Endometrial microvascular endothelial cells (primary cell): Measurements from ENCODE around the gene DCHS2. TPM values are rescaled to one million over a fixed set of nuclear protein-coding genes. Genes with fewer than 3 reads are reported as not detected.

Experiments used
- in situ Hi-C: cut with HindIII; loops from 2 replicates; pipeline ENCODE4 v1.10.0; 2017; ENCODE audit warnings: low sequenced_read_pairs, low pct_unique_long_range_greater_than_20kb; ENCODE audit errors: inconsistent ontology term
- total RNA-seq: library from RNA; depleted of rRNA; stranded (reverse); fragments of >200 nt; gene quantifications from one replicate; pipeline ENCODE4 v1.2.3, GENCODE V29; 2015; ENCODE audit errors: inconsistent ontology term

DCHS2 gene
- total RNA-seq, 1 donor from 2014 or later: not detected

DNA sequence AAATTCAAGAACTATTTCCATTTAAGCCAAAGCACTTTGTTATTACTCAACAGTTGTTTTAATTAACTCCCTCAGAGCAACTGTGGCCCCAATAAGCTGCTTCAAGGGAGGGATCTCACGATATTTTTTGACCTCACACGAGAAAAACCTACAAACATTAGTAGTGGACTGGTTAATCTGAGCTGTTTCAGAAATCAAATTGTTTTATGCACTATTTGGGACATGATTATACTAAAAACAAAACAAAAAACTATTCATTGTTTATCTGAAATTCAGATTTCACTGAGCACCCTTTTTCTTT, 74.3 kb downstream of the DCHS2 start:
- in situ Hi-C loops: no loop called here

DNA sequence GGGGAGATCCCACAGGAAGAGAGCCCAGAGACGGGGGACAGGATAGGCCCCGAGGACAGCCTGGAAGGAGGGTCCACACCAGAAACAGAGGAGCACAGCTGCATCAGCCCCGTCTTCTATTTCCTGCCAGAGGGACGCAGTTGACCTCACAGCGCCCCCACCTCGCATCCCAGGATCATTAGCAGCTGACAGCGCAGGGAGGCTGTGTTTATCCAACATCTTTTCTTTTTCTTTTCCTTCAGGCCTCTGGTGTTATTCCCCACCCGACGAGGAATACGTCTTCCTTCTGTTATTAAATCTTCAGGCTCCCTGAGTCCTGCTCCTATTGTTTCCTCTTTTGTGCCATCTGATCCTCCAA, 75.4 kb downstream of the DCHS2 start:
- in situ Hi-C loops: no loop called here

- in situ Hi-C loops: no loop called here
These were observed 76.3 kb downstream of the DCHS2 start for GRCh38 chr4:154415313-154415712.

- in situ Hi-C loops: no loop called here
These were observed 76.8 kb downstream of the DCHS2 start for GRCh38 chr4:154414796-154415195.

DNA sequence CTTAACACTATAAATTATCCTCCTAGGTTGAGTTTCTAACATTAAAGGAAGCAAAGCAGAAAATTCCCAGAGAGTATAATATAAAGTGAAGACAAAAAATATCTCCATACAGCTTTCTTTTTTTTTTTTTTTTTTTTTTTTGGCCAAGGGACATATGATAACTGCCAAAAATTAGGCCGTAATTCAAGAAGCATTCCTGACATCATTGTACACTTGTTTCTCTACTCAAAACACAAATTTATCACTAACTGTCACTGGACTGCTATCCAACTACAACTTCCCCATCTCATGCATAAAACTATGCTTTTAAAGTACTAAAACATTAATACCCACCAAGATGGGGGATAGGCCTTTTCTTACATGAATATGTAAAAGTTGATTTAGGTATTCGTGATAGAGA, 77.2 kb downstream of the DCHS2 start:
- in situ Hi-C loops: no loop called here

- in situ Hi-C loops: no loop called here
These were observed 84.2 kb downstream of the DCHS2 start for GRCh38 chr4:154407443-154407842.

GRCh38 chr4:154406018-154406795, 85.4 kb downstream of the DCHS2 start:
- in situ Hi-C loops: no loop called here

- in situ Hi-C loops: no loop called here
These were observed 92.2 kb downstream of the DCHS2 start for GRCh38 chr4:154399259-154399974.

DNA sequence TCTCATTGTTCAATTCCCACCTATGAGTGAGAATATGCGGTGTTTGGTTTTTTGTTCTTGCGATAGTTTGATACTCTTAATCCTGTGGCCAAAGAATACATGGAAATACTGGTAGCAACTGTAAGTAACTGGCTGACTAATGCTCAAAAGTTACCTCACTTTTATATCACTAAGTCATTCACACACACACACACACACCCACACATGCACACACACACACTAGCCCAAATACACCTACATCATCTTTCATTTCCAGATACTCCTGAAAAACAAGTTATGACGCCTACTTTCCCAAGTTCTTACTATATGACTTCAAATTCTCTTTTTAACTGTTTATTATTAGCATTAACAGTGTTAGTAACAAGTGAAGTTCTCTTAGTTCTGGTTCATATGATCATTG, 101.3 kb downstream of the DCHS2 start:
- in situ Hi-C loops: no loop called here

- in situ Hi-C loops: no loop called here
These were observed 102.5 kb downstream of the DCHS2 start for GRCh38 chr4:154389148-154389547.

DNA sequence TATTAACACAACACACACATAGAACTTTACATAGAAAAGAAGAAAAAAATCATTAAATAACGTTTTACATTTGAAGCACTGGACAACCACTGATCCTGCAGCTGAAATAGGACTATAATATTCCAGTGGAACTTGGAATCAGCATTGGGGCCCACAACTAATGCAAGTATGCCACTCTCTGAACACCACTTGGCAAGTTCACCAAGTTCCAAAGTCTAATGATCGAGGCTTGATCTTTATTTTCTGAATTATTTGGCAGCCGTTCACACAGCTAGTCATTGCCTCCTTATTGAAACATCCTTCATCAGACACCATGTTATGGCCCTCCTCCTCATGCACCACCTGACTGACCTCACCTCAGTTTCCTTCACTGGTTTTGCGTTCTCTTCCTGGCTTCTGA, 107.6 kb downstream of the DCHS2 start:
- in situ Hi-C loops: no loop called here

- in situ Hi-C loops: no loop called here
These were observed 115.1 kb downstream of the DCHS2 start for GRCh38 chr4:154376486-154376885.

DNA sequence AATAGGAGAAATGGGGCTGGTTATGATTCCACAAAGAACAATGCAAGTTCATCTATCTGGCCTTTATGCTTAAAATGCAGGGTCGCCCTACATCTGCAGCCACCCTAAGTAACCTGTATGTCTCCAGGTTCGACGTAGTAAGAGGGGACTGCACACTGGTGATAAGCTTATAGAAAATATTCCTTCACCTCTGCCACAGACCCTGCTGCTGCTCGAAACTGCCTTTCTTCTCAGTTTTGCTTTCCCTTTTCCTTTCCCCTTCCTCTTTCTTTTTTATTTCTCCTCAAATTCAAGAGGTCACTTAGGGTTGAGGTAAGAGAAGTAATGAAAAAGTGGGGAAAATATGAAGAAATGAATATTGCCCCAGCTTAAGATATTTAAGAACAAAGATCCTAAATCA, 123.5 kb downstream of the DCHS2 start:
- in situ Hi-C loops: no loop called here

- in situ Hi-C loops: no loop called here
These were observed 123.9 kb downstream of the DCHS2 start for GRCh38 chr4:154367659-154368058.

- in situ Hi-C loops: no loop called here
These were observed 124.6 kb downstream of the DCHS2 start for GRCh38 chr4:154366956-154367355.

DNA sequence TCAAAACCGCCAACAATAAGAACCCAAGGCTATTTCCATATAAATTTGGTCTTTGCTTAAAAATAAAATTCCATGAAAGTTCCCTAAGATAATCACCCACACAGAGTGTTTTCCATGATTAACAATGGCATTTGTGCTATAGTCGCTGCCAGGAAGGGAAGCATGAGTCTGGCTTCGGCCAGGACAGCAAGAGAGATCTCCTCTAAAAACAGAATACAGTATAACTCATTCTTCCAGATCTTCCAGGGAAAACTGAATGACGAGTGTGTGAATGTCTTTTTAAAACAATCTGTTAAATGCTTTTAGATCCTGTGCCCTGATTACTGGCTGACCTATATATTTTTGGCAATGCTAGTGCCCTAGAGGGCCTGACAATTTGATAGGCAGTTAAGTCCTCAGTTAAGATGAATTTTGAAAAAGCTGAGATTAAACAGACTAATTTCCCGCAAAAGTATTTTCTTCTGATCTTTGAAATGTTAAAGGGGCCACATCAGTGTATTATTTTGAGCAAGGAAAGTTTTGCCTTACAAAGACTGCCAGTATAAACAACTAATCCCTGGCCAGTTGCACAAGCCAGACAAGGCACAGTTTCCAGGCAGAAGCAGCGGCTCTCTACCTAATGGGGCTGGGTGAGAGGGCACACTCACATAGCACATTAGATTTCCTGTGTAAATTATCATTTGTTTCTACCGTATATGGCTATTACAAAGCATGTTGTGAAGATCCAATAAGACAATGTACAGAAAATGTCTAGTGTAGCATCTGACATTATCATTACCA, 127.3 kb downstream of the DCHS2 start:
- in situ Hi-C loops: no loop called here

DNA sequence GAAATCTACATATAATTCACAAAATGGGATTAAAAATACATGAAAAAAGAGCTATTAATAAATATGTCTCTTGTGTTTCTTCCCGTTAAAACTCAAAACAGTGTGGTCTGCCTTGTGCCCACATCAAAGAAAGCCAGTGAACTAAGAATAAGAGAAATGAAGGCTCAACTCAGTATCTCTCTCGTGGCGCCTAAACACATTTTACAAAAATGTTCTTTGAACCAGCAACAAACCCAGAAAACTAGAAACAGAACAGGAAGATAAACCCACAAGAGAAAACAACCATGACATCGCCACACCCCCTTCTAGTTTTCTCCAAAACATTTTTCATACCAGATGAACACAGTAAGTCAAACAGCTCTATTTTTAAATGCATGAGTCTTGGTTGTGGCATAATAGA, 130.1 kb downstream of the DCHS2 start:
- in situ Hi-C loops: no loop called here

DNA sequence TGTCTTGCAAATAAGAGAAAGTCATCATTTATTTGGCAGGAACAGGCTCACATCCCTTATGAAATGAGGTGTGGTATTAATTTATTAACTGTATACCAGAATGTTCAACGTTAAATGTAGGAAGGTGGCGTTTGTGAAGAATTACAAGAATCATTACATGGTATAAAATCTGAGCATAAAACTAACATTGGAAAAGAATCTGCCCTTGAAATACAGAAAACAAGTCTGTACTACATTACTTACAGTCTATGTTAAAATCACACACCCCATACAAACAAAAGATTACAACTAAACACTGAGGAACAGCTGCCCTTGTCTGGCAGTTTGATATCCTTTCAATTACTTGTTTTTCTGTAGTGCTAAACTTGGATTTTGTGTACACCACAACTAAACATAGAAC, 131.1 kb downstream of the DCHS2 start:
- in situ Hi-C loops: no loop called here

DNA sequence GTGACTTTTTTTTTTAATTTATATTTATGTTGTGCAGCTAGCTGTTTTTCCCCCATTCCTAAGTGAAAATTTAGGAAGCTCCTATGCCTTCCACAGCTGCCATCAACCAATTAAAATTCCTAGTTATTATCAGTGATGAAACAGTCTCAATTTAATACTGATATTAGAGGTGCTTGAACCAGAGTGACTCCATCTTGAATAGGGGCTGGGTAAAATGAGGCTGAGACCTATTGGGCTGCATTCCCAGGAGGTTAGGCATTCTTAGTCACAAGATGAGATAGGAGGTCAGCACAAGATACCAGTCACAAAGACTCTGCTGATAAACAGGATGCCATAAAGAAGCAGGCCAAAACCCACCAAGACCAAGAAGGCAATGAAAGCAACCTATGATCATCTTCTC, 136.7 kb downstream of the DCHS2 start:
- in situ Hi-C loops: no loop called here

DNA sequence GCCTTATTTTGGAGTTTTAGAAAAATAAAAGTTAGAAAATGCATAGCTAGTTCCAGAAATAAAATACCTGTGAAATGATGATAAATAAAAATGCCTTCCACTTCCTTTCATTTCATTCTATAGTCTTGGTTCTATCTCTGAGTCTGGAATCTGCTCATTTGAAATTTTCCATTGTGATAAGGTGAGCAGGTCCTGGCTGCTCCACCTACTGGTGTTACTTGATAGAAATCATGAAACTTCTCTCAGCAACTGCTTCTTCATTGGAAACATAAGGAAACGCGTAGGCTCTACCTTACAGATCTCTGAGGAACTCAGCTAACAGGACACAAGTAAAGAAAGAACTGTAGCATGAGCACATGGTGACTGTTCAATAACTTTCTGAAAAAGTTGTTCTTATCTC, 141.8 kb downstream of the DCHS2 start:
- in situ Hi-C loops: no loop called here
